Cardiac fibroblast (primary cell): Measurements from ENCODE around the gene C16orf92.
A peak's percentile ranks its signal among the peaks of the same experiment; 100 is the strongest.

Source experiments
- DNase-seq, 2 donors: peaks; one replicate each; pipeline versions ENCODE4 v3.0.0 to v3.0.0-alpha.2; 2010; ENCODE audit warnings: low read depth in 2 of 2
- H3K4me3 ChIP-seq, 2 donors: replicated peaks in 1 of 2; 1 replicate in 1 of 2; 2 replicates in 1 of 2; pipeline ENCODE4 v1.5.1; 2011; ENCODE audit warnings: low read depth in 2 of 2, low read length in 2 of 2, mild to moderate bottlenecking in 2 of 2, moderate library complexity in 1 of 2
- CTCF ChIP-seq: IDR thresholded peaks from one replicate; pipeline ENCODE4 v1.5.1; 2011; ENCODE audit warnings: low read depth, mild to moderate bottlenecking, low read length, inconsistent platforms

The C16orf92 gene

GRCh38 chr16:30053376-30054015 is 30.5 kb downstream of the C16orf92 start:
- DNase-seq = peak; percentile 50 to 78
- H3K4me3 ChIP-seq = peak overlapping the region; percentile 78 to 83
- no peak for TF ChIP-seq CTCF

GRCh38 chr16:30054451-30054850 is 31.5 kb downstream of the C16orf92 start:
- no peak for TF ChIP-seq CTCF
- H3K4me3 ChIP-seq = no peak overlapping the region
- no peak for DNase-seq

GRCh38 chr16:30054959-30055553 is 32.1 kb downstream of the C16orf92 start:
- DNase-seq = no peak
- H3K4me3 ChIP-seq = no peak overlapping the region
- TF ChIP-seq CTCF = peak; percentile 58

GRCh38 chr16:30060346-30060745 is 37.3 kb downstream of the C16orf92 start:
- no peak for DNase-seq
- TF ChIP-seq CTCF = no peak
- no peak overlapping the region for H3K4me3 ChIP-seq

- no peak for DNase-seq
- H3K4me3 ChIP-seq = no peak overlapping the region
- no peak for TF ChIP-seq CTCF
These were observed 38.0 kb downstream of the C16orf92 start for GRCh38 chr16:30060836-30061554.

- peak overlapping the region; percentile 57 to 64 for H3K4me3 ChIP-seq
- DNase-seq = no peak
- TF ChIP-seq CTCF = no peak
These were observed 40.4 kb downstream of the C16orf92 start for GRCh38 chr16:30063278-30063892.
